ENCODE data around the gene RB1.

RB1 gene

DNA sequence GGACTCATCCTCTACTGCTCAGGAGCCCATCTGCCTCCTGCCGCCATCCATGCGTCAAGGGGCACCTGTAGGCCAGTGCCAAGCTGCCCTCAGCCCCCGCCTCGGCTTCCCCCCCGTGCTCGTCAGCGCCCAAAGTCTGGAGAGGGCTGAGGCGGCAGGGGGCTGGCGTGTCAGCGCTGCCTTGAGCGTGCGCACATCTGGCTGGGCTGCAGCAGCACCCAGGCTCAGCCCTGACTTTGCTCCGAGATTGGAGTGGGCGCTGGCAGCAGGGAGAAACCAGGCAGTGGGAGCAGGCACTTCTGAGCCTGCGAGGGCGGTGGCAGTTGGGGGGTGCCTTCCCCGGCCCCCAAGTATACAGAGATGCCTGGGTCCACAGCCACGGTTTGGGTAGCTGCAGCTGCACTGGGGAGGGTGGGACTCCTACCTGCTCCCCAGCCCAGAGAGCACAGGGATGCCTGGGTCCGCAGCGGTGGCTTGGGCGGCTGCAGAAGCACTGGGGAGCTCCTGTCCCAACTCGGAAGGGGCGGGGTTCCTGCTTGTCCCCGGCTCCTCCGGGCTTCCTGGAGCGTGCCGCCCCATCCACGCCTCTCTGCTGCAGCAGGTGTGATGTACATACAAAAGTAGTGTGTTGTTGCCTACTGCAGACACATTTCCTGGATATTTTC is 154.2 kb downstream of the RB1 start:
- FAIRE-seq, result no peak

- FAIRE-seq, result no peak
Observed at GRCh38 chr13:48475230-48475629, 171.7 kb downstream of the RB1 start.

GRCh38 chr13:48476215-48476614 is 172.7 kb downstream of the RB1 start:
- no peak for FAIRE-seq

DNA sequence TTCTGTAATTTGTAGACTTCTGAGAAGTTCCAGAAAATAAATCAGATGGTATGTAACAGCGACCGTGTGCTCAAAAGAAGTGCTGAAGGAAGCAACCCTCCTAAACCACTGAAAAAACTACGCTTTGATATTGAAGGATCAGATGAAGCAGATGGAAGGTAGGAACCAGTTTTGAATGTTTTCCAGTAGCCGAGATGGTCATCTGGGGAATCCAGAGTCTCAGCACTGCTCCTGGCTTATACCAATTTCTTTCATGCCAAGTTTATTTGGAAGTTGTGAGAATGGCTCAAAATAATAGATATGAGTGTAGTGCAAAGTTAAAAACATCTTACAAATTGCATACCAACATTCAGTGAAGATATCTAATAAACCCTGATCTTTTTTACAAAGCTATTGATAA is 173.1 kb downstream of the RB1 start:
- no peak for FAIRE-seq

DNA sequence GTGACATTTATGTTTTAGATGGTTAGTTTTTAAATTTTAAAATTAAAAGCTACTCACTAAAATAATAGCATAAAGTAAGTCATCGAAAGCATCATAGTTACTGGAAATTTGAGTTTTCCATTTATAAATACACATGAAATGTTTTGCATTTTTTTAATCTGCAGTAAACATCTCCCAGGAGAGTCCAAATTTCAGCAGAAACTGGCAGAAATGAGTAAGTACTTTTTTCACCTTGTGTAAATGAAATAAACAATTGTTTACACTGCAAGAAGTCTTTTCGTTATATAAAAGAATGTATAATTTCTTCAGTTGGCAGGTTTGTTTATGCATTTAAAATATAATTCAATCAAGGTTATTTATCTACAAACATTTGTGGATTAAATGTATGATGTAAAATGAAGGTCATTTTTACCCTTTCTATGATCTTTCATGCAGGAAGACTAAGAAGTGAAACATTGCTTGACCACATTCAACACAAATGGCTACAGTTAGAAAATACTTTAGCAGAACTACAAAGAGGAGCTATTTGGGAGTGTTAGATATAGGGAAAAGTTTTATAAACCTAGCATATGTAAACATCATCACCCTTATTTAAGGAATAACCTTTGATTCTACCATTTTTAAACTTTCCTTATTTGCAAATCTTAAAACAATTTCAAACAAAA is 173.8 kb downstream of the RB1 start:
- FAIRE-seq, result no peak

- FAIRE-seq, result no peak
Observed at GRCh38 chr13:48478391-48478790, 174.8 kb downstream of the RB1 start.

GRCh38 chr13:48483575-48483974 is 180.0 kb downstream of the RB1 start:
- no peak for FAIRE-seq

GRCh38 chr13:48485432-48485831 is 181.9 kb downstream of the RB1 start:
- no peak for FAIRE-seq

DNA sequence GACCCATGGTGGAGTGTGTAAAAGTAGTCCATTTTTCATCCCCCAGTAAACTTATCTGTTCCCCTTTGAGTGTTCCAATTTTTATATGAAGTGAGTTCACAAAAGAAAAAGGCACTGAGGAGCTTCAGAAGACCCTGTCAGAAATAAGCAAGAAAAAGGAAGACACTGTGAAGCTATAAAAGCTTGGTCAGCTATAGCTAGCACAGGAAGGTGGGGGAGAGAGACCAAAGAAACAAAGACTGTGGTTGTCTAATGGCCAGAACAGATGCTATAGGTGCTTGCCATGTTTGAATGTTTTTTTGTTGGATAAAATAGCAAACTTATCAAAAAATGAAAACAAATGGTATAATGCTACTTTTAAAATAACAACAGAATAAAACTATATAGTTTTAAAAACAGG is 182.8 kb downstream of the RB1 start:
- FAIRE-seq, result no peak

DNA sequence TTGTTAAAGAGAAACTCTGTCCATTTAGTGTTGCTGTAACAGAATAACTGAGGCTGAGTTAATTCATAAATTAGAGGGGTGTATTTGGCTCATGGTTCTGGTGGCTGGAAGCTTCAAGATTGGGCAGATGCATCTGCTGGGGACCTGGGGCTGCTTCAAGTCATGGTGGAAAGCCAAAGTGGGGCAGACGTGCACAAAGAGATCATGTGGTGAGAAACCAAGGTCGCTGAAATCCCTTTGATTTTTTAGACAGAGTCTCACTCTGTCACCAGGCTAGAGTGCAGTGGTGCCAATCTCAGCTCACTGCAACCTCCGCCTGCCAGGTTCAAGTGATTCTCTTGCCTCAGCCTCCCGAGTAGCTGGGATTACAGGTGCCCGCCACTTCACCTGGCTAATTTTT is 183.3 kb downstream of the RB1 start:
- no peak for FAIRE-seq

- no peak for FAIRE-seq
Observed at GRCh38 chr13:48487968-48488367, 184.4 kb downstream of the RB1 start.

DNA sequence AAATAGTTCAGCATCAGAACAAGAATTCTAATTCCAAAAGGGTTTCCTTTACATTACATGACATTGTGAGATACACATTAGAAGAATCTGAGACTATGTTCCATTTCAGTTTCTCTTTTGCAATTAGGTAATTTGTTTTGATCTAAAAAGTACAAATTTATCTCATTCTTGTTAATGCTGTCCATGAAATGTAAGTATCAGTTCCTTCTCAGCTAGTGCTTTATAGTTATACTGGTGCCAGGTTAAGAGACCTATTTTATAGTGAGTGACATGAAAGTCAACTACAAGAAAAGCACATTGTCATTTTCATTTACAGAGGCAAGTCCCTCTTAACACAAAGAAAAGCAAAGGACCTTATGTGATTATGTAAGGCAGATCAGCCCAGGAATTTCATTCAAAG is 185.4 kb downstream of the RB1 start:
- no peak for FAIRE-seq

- no peak for FAIRE-seq
Observed at GRCh38 chr13:48489666-48490065, 186.1 kb downstream of the RB1 start.

DNA sequence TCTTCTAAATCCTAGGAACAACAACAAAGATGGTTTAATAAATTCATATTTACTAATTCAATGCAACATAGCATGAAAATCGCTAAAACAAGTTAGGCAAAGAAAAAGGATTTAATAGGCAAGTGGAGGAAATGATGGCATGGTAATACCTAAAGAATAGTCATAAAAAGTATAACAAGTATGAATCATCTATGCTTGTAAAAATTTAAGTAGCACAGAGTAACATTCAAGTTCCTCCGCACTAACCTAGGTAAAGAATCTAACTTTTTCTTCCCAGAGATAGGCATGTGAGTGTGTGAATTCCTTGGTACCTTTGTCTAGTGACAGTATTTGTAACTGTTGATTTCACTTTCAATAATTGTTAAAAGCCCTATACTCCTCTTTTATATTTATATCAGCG is 186.7 kb downstream of the RB1 start:
- no peak for FAIRE-seq

GRCh38 chr13:48491423-48492095 is 188.0 kb downstream of the RB1 start:
- no peak for FAIRE-seq

- no peak for FAIRE-seq
Observed at GRCh38 chr13:48492096-48492440, 188.5 kb downstream of the RB1 start.

DNA sequence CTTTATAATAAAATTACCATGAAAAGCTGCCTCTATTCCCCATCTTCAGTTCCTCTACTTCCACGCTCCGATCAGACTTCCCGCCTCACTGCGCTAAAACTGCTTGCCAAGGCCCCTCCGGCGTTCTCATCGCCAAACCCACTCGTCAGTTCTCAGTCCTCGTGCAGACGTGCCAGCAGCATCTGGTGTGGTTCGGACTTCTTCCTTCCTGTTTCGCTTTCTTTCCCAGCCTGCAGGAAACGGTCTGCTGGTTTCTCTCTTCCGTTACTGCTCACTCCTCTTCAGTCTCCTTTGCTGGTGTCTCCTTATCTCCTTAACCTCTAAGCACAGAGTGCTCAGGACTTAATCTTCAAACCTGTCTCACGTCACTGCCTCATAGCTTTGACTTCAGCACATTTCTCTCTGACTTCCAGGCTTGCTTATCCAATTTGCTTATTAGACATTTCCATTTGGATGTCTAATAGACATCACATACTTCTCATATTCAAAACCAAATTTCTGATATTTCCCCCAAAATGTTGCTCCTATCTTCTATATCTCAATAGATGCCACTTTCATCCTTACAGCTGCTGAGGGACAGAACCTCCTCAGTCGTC is 189.0 kb downstream of the RB1 start:
- no peak for FAIRE-seq

DNA sequence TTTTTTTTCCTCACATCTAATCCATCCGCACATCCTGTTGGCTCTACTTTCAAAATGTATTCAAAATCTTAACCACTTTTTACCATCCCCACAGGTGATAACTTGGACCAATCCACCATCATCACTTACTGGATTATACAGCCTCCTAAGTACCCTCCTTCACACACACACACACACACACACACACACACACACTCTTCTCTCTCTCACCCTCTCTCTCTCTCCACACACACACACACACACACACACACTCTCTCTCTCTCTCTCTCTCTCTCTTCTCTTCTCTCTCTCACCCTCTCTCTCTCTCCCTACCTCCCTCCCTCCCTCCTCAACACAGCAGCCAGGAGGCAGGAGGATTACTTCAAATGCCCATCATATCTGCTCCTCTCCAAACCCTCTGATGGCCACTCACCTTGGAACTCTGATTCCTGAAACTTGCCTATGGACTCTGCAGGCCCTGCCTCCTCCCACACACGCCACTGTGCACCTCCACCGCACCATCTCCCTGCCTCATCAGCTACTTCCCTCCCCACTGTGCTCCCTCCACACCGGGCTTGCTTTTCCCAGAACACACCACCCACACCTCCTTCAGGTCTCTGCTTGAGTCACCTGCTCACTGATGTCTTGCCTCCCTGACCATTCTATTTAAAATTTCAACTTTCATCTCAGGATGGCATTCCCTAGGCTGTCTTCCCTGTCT is 189.7 kb downstream of the RB1 start:
- FAIRE-seq, result no peak

GRCh38 chr13:48493851-48494250 is 190.3 kb downstream of the RB1 start:
- FAIRE-seq, result no peak

DNA sequence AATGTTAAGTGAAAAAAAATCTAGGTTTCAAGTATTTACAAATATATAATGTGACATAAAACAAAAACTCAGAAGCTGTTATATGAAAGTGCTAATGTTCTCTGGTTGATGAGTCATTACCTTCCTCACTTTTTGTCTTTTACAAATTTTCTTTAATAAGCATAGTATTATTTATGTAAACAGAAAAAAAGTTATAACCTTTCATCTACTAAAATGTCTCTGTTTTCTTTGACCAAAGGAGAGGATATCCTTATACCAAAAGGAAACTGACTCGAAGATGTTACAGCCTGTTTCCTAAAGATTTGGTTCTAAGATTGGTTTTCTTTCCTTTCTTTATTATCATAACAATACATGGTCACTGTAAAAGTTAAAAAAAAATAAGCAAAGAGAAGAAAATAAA is 191.3 kb downstream of the RB1 start:
- FAIRE-seq, result no peak

DNA sequence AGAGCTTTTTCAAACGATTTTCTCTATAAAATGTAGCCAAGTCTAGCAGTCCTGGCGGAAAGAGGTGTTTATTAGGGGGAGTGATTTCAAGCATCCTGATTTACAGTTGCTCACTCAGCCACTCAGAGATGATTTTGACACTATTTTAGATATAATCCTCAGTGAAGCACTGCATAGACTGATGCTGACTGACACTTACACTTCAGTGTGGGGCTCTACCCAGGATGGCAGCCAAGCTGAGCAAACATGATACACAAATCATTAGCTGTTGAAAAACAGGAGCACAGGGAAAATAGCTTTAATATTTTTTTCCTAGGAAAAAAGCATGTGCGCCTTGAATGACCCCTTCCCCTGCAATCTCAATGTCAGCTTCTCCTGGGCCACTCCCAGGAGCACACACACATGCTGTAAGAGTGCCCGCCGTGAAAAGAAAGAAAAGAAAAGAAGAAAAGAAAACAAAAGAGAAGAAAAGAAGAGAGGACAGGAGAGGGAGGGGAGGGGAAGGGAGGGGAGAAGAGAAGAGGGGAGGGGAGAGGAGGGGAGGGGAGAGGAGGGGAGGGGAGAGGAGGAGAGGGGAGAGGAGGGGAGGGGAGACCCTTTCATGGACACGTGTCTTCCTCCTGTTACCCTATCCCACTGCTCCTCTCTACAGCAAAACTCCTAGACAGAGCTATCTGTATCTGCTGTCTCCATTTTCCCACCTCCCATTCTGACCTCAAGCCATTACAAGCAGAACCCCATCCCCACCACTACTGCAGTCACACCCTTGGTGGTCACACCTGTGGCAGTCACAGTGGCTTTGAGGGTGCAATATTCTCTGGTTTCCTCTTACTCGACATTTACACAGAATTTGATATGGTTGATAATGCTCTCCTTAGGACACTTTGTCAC is 193.0 kb downstream of the RB1 start:
- no peak for FAIRE-seq

GRCh38 chr13:48497669-48498068 is 194.1 kb downstream of the RB1 start:
- FAIRE-seq, result no peak
